SK-N-SH (cell line): ENCODE results near the gene USH1C. TPM values are rescaled to one million over a fixed set of nuclear protein-coding genes. Genes with fewer than 3 reads are reported as not detected.

Experiments
- CTCF ChIA-PET: fragments of 300-600, 350-600 bp; formaldehyde crosslinking; extraction: SDS; loops from one replicate; lab custom pipeline; 2021; lab: Yijun Ruan, JAX
- POLR2A ChIA-PET: fragments of 350-600 bp; sonication (Branson Sonifier 250); formaldehyde crosslinking; extraction: SDS; loops from one replicate; lab custom pipeline; 2020; ENCODE audit warnings: antibody characterized with exemption, inconsistent platforms; lab: Yijun Ruan, JAX
- DNase-seq: peaks from one replicate; pipeline ENCODE4 v3.0.0; 2012
- H2AFZ ChIP-seq: fragments of 200-600 bp; sonication (generic); 2 replicates; pipeline ENCODE4 v1.8.1; 2016; ENCODE audit warnings: antibody characterized with exemption, mild to moderate bottlenecking, low read depth
- H3F3A ChIP-seq: fragments of 200-600 bp; sonication (generic); replicated peaks from 2 replicates; pipeline ENCODE3; 2016; ENCODE audit warnings: antibody characterized with exemption, mild to moderate bottlenecking; ENCODE audit not compliant: insufficient read depth
- H3K27ac ChIP-seq, 2 experiments: fragments of 200-500 bp in 1 of 2; fragments of 200-600 bp in 1 of 2; sonication (Bioruptor generic) in 1 of 2; sonication (generic), shearing (Covaris generic) in 1 of 2; 2 replicates each; pipeline versions ENCODE4 v1.5.1 to v1.6.1; 2014 to 2016; ENCODE audit warnings: low read depth in 2 of 2, inconsistent platforms in 1 of 2, low read length in 1 of 2, mild to moderate bottlenecking in 1 of 2, mixed read lengths in 1 of 2
- H3K27me3 ChIP-seq: fragments of 200-600 bp; sonication (generic), shearing (Covaris generic); 2 replicates; pipeline ENCODE4 v1.6.1; 2016; ENCODE audit warnings: mixed run types; ENCODE audit not compliant: insufficient read depth
- H3K36me3 ChIP-seq, 2 experiments: fragments of 200-500 bp in 1 of 2; fragments of 200-600 bp in 1 of 2; sonication (Bioruptor generic) in 1 of 2; sonication (generic) in 1 of 2; replicated peaks in 1 of 2; 2 replicates each; pipeline versions ENCODE3 to v1.5.1; 2014 to 2016; ENCODE audit warnings: low read length in 1 of 2, mild to moderate bottlenecking in 1 of 2; ENCODE audit not compliant: insufficient read depth in 2 of 2, control insufficient read depth in 1 of 2
- H3K4me1 ChIP-seq, 2 experiments: fragments of 200-500 bp in 1 of 2; fragments of 200-600 bp in 1 of 2; sonication (Bioruptor generic) in 1 of 2; sonication (generic), shearing (Covaris generic) in 1 of 2; 2 replicates each; pipeline versions ENCODE4 v1.5.1 to v1.6.1; 2014 to 2016; ENCODE audit warnings: low read depth in 1 of 2, low read length in 1 of 2, mixed run types in 1 of 2; ENCODE audit not compliant: insufficient read depth in 2 of 2, control insufficient read depth in 1 of 2
- H3K4me2 ChIP-seq: fragments of 200-600 bp; sonication (generic), shearing (Covaris generic); 2 replicates; pipeline ENCODE4 v1.6.1; 2017; ENCODE audit warnings: mixed run types
- H3K4me3 ChIP-seq, 2 experiments: fragments of 200-500 bp in 1 of 2; fragments of 200-600 bp in 1 of 2; sonication (Bioruptor generic) in 1 of 2; sonication (generic), shearing (Covaris generic) in 1 of 2; 2 replicates each; pipeline versions ENCODE4 v1.5.1 to v1.8.1; 2014 to 2016; ENCODE audit warnings: low read depth in 2 of 2, inconsistent platforms in 1 of 2, low read length in 1 of 2, mild to moderate bottlenecking in 1 of 2, mixed read lengths in 1 of 2, moderate library complexity in 1 of 2
- H3K79me2 ChIP-seq: fragments of 200-600 bp; sonication (generic); 2 replicates; pipeline ENCODE4 v1.8.1; 2017; ENCODE audit warnings: mild to moderate bottlenecking; ENCODE audit not compliant: insufficient read depth
- H3K9ac ChIP-seq: fragments of 200-600 bp; sonication (generic); 2 replicates; pipeline ENCODE4 v1.6.1; 2017; ENCODE audit warnings: mixed run types
- H3K9me2 ChIP-seq: fragments of 200-600 bp; sonication (generic); 2 replicates; pipeline ENCODE4 v1.6.1; 2017; ENCODE audit warnings: mixed run types
- H3K9me3 ChIP-seq: fragments of 200-600 bp; sonication (generic); 2 replicates; pipeline ENCODE4 v1.6.1; 2017; ENCODE audit warnings: mixed run types, mild to moderate bottlenecking, moderate library complexity
- H4K20me1 ChIP-seq: fragments of 200-600 bp; sonication (generic); 2 replicates; pipeline ENCODE4 v1.6.1; 2017; ENCODE audit warnings: mild to moderate bottlenecking, mixed run types; ENCODE audit not compliant: insufficient read depth
- ELF1 ChIP-seq: IDR thresholded peaks from 2 replicates; pipeline ENCODE4 v1.4.0; 2012
- EP300 ChIP-seq, 2 experiments: IDR thresholded peaks; 2 replicates each; pipeline versions ENCODE4 v1.4.0 to v1.6.1; 2012; ENCODE audit warnings: borderline replicate concordance in 1 of 2, low read depth in 1 of 2, low read length in 1 of 2
- FOSL2 ChIP-seq: IDR thresholded peaks from 2 replicates; pipeline ENCODE4 v1.4.0; 2012; ENCODE audit warnings: low read depth, mild to moderate bottlenecking, moderate library complexity, borderline replicate concordance
- FOXM1 ChIP-seq: IDR thresholded peaks from 2 replicates; pipeline ENCODE4 v1.4.0; 2012; ENCODE audit warnings: low read depth, mild to moderate bottlenecking
- JUND ChIP-seq: IDR thresholded peaks from 2 replicates; pipeline ENCODE4 v1.4.0; 2012
- MEF2A ChIP-seq: IDR thresholded peaks from 2 replicates; pipeline ENCODE4 v1.4.0; 2012; ENCODE audit warnings: low read depth, borderline replicate concordance
- NRF1 ChIP-seq: IDR thresholded peaks from 2 replicates; pipeline ENCODE4 v1.6.1; 2012; ENCODE audit warnings: low read depth, mild to moderate bottlenecking, low read length
- POLR2AphosphoS5 ChIP-seq: IDR thresholded peaks from 2 replicates; pipeline ENCODE4 v1.6.1; 2012; ENCODE audit warnings: low read depth, low read length
- RAD21 ChIP-seq: IDR thresholded peaks from 2 replicates; pipeline ENCODE4 v1.6.1; 2012; ENCODE audit warnings: mild to moderate bottlenecking, low read length
- RFX5 ChIP-seq: IDR thresholded peaks from 2 replicates; pipeline ENCODE4 v1.6.1; 2012; ENCODE audit warnings: mild to moderate bottlenecking, improper control_type of control experiment, low read length
- RXRA ChIP-seq: IDR thresholded peaks from 2 replicates; pipeline ENCODE4 v1.4.0; 2012; ENCODE audit warnings: low read depth, mild to moderate bottlenecking, borderline replicate concordance
- SIN3A ChIP-seq: IDR thresholded peaks from 2 replicates; pipeline ENCODE4 v1.6.1; 2012; ENCODE audit warnings: low read depth, mild to moderate bottlenecking, low read length, moderate library complexity, borderline replicate concordance
- TAF1 ChIP-seq: IDR thresholded peaks from 2 replicates; pipeline ENCODE4 v1.6.1; 2012; ENCODE audit warnings: low read depth, mild to moderate bottlenecking, low read length, moderate library complexity, borderline replicate concordance
- WGBS: methylation state at CpG from one replicate; pipeline ENCODE4 v1.1.6; 2017; ENCODE audit warnings: low lambda C conversion rate; 5-methylcytosine and 5-hydroxymethylcytosine counted together
- polyA plus RNA-seq, 3 experiments: library from polyadenylated mRNA; depleted of rRNA; stranded (reverse); fragments of >200 nt; gene quantifications; 2 replicates each; pipeline ENCODE4 v1.2.3, GENCODE V29; 2012
- TF ChIP-seq, protein P1 (sequence below): IDR thresholded peaks from 2 replicates; pipeline ENCODE4; 2012
- TF ChIP-seq, protein P2 (sequence below): fragments of 150-350 bp; IDR thresholded peaks from 2 replicates; pipeline ENCODE4 v1.6.1; 2017; ENCODE audit warnings: antibody characterized with exemption, low read length, low read depth, borderline replicate concordance
- TF ChIP-seq, protein P3 (sequence below): fragments of 200-600 bp; sonication (generic); IDR thresholded peaks from 2 replicates; pipeline ENCODE4 v1.6.1; 2017; ENCODE audit warnings: antibody characterized with exemption, mild to moderate bottlenecking, moderate library complexity
- TF ChIP-seq, protein P4 (sequence below): IDR thresholded peaks from 2 replicates; pipeline ENCODE4 v1.4.0; 2012; ENCODE audit warnings: low read depth
- TF ChIP-seq, protein P5 (sequence below): fragments of 150-350 bp; IDR thresholded peaks from 2 replicates; pipeline ENCODE4 v1.6.1; 2016; ENCODE audit warnings: mild to moderate bottlenecking, low read depth, low read length
- TF ChIP-seq, protein P6 (sequence below): IDR thresholded peaks from 2 replicates; pipeline ENCODE4 v1.4.0; 2012; ENCODE audit warnings: low read depth, borderline replicate concordance
- TF ChIP-seq, protein P7 (sequence below): IDR thresholded peaks from 2 replicates; pipeline ENCODE4 v1.4.0; 2012; ENCODE audit warnings: low read depth, borderline replicate concordance

The USH1C gene
- polyA plus RNA-seq, 1 of the 3 experiments (the other 2 are of a cell fraction), result not detected

DNA sequence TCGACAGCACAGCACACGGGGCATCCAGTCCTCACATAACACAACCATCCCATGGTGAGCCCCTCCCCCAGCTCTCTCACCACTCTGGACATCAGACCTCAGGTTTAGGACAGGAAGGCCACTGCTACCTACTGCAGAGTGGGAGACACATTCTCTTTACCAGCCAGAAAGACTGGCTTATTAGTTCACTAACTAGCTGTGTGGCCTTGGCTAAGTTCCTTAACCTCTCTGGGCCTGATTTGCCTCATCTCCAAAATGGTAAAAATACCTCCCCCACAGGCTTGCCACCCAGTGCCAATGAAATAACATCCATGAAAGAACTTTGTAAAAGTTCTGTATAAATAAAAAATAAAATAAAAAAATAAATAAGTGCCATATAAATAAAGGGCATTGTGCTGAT is 32.1 kb downstream of the USH1C start:
- Histone ChIP-seq H3K27me3 (no peaks in the 10 kb centered on the region; the same call in 1 of the 2 replicates), H3K9me3 (no peaks in the 10 kb centered on the region), H3K4me3 (no peak overlapping the region), H3K4me1 (peaks cover 0 to 19% of the 10 kb centered on the region in 2 experiments; a peak in 2 of 4 replicates), H3K9ac (no peak overlapping the region), H3K4me2 (no peak overlapping the region), H2AFZ (no peak overlapping the region), H4K20me1 (no peaks in the 10 kb centered on the region), H3K9me2 (no peaks in the 10 kb centered on the region), H3K79me2 (no peaks in the 10 kb centered on the region), H3K27ac (no peak overlapping the region), H3K36me3 (no peaks in the 10 kb centered on the region), H3F3A (no peaks in the 10 kb centered on the region)
- no peak for DNase-seq
- TF ChIP-seq ELF1, result no peak
- no peak for TF ChIP-seq RFX5
- TF ChIP-seq RAD21, result no peak
- TF ChIP-seq, protein P1, sequence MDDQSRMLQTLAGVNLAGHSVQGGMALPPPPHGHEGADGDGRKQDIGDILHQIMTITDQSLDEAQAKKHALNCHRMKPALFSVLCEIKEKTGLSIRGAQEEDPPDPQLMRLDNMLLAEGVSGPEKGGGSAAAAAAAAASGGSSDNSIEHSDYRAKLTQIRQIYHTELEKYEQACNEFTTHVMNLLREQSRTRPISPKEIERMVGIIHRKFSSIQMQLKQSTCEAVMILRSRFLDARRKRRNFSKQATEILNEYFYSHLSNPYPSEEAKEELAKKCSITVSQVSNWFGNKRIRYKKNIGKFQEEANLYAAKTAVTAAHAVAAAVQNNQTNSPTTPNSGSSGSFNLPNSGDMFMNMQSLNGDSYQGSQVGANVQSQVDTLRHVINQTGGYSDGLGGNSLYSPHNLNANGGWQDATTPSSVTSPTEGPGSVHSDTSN, result no peak
- TF ChIP-seq NRF1, result no peak
- no peak for TF ChIP-seq MEF2A
- TF ChIP-seq, protein P2, sequence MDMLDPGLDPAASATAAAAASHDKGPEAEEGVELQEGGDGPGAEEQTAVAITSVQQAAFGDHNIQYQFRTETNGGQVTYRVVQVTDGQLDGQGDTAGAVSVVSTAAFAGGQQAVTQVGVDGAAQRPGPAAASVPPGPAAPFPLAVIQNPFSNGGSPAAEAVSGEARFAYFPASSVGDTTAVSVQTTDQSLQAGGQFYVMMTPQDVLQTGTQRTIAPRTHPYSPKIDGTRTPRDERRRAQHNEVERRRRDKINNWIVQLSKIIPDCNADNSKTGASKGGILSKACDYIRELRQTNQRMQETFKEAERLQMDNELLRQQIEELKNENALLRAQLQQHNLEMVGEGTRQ, result no peak
- no peak for TF ChIP-seq SIN3A
- TF ChIP-seq, protein P3, sequence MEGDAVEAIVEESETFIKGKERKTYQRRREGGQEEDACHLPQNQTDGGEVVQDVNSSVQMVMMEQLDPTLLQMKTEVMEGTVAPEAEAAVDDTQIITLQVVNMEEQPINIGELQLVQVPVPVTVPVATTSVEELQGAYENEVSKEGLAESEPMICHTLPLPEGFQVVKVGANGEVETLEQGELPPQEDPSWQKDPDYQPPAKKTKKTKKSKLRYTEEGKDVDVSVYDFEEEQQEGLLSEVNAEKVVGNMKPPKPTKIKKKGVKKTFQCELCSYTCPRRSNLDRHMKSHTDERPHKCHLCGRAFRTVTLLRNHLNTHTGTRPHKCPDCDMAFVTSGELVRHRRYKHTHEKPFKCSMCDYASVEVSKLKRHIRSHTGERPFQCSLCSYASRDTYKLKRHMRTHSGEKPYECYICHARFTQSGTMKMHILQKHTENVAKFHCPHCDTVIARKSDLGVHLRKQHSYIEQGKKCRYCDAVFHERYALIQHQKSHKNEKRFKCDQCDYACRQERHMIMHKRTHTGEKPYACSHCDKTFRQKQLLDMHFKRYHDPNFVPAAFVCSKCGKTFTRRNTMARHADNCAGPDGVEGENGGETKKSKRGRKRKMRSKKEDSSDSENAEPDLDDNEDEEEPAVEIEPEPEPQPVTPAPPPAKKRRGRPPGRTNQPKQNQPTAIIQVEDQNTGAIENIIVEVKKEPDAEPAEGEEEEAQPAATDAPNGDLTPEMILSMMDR, result no peak
- TF ChIP-seq FOXM1, result no peak
- TF ChIP-seq, protein P4, sequence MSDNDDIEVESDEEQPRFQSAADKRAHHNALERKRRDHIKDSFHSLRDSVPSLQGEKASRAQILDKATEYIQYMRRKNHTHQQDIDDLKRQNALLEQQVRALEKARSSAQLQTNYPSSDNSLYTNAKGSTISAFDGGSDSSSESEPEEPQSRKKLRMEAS, result no peak
- TF ChIP-seq, protein P5, sequence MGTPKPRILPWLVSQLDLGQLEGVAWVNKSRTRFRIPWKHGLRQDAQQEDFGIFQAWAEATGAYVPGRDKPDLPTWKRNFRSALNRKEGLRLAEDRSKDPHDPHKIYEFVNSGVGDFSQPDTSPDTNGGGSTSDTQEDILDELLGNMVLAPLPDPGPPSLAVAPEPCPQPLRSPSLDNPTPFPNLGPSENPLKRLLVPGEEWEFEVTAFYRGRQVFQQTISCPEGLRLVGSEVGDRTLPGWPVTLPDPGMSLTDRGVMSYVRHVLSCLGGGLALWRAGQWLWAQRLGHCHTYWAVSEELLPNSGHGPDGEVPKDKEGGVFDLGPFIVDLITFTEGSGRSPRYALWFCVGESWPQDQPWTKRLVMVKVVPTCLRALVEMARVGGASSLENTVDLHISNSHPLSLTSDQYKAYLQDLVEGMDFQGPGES, result no peak
- TF ChIP-seq, protein P6, sequence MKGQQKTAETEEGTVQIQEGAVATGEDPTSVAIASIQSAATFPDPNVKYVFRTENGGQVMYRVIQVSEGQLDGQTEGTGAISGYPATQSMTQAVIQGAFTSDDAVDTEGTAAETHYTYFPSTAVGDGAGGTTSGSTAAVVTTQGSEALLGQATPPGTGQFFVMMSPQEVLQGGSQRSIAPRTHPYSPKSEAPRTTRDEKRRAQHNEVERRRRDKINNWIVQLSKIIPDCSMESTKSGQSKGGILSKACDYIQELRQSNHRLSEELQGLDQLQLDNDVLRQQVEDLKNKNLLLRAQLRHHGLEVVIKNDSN, result no peak
- TF ChIP-seq FOSL2, result no peak
- TF ChIP-seq POLR2AphosphoS5, result no peak
- no peak for TF ChIP-seq TAF1
- TF ChIP-seq EP300 (IDR thresholded peaks at IDR 0.05; ENCODE audit: borderline replicate concordance in 1 of 2, low read depth in 1 of 2, low read length in 1 of 2), result no peak
- TF ChIP-seq, protein P7, sequence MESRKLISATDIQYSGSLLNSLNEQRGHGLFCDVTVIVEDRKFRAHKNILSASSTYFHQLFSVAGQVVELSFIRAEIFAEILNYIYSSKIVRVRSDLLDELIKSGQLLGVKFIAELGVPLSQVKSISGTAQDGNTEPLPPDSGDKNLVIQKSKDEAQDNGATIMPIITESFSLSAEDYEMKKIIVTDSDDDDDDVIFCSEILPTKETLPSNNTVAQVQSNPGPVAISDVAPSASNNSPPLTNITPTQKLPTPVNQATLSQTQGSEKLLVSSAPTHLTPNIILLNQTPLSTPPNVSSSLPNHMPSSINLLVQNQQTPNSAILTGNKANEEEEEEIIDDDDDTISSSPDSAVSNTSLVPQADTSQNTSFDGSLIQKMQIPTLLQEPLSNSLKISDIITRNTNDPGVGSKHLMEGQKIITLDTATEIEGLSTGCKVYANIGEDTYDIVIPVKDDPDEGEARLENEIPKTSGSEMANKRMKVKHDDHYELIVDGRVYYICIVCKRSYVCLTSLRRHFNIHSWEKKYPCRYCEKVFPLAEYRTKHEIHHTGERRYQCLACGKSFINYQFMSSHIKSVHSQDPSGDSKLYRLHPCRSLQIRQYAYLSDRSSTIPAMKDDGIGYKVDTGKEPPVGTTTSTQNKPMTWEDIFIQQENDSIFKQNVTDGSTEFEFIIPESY, result no peak
- TF ChIP-seq JUND, result no peak
- no peak for TF ChIP-seq RXRA
- ChIA-PET POLR2A (no interaction called here), CTCF (interaction anchor here (0.8 to 45.6 kb wide), 5 partner anchors 5 to 126 kb away, joined by 3 to 1101 read pairs (median 499); partner anchors contain the start of gene KCNJ11)
- WGBS, result 61% methylated on average over 2 of the region's 2 CpGs
